GM19240 (cell line): ENCODE measurements around the gene PPP4R4.

ENCODE experiments used
- DNase-seq: peaks from one replicate; pipeline ENCODE4 v3.0.0; 2011; ENCODE audit warnings: low spot score; ENCODE audit not compliant: insufficient read length

PPP4R4 gene

GRCh38 chr14:94306047-94306978 is 132.2 kb downstream of the PPP4R4 start:
- no peak for DNase-seq

- DNase-seq = no peak
Observed at GRCh38 chr14:94307410-94307992, 133.4 kb downstream of the PPP4R4 start.

DNA sequence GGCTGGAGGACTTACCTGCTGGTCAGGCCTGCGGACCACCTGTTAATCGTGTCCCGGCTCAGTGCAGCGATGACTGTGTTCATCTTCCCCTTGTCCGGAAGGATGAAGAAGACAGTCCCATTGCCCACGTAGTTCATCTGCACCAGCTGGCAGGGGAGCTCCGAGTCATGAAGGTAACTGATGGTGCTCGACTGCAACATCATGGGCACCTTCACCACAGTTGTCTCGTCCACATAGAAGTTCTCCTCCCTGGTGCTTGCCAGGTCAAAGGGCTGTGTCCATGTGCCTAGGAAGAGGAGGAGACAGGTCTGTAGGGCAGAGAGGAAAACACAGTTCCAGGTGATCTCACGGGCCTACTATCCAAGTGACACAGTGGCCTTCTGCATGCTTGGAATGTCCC is 135.6 kb downstream of the PPP4R4 start:
- DNase-seq = no peak

GRCh38 chr14:94310248-94310647 is 136.1 kb downstream of the PPP4R4 start:
- DNase-seq = no peak

DNA sequence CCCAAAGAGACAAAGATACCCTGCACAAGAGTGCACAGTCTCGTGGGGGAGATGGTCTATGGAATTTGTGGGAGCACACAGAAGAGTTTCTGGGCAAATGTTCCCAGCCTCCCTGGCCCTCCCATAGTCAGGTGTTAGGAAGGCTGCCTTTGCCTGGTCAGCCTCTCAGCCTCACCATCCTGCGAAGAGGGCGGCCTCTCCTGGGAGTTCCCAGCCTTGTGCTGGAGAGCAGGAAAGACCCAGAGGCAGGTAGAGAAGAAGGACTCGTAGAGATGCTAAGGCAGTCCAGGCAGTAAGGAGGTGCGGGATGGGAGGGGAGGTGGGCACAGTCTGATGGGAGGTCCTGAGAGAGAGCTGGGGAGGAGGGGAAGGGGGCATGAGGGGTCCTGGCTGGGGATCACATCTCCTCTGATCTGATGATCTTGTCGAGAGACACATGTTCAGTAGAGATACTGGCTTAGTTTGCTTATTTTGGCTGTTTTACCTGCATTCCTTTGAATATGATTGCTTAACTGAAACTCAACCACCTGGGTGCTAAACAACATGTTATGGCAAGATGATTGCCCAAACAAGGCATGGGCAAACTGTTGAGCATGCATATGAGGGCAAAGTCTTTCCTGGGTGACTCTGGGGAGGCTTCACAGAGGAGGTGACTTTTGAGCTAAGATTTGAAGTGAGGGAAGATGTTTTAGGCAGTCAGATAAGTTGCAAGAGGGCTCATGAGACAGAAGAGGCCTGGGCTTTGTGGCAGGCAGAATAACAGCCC is 138.5 kb downstream of the PPP4R4 start:
- no peak for DNase-seq

DNA sequence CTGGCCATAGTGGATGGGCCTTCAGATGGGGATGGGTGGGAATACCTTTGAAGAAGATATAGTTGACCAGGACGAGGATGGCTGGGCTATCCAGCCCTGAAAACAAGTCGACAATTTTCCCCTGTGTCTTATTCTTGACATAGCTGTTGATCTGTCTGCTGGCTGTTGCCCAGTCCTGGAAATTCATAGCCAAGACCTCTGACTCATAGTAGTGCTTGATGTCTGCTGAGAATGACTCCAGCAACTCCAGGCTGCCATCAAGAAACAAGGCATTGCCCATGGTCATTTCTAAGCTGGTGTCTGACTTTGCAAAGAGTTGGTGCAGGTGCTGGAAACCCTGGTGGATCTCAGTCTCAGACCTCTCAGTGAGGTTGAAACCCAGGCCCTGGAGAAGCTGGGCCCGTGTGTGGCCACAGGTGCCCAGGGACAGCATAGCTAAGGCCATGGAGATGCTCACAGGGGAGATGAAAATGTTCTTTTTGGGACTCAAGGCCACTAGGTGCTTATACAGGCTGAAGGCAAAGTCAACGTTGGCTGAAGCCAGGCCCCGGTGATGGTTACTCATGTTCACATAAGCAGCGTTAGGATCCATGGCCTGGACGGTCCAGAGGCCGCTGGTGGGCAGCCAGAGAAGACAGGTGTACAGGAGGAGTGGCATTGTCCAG is 140.0 kb downstream of the PPP4R4 start:
- no peak for DNase-seq

GRCh38 chr14:94314890-94315289 is 140.8 kb downstream of the PPP4R4 start:
- no peak for DNase-seq

GRCh38 chr14:94316692-94317091 is 142.6 kb downstream of the PPP4R4 start:
- no peak for DNase-seq

GRCh38 chr14:94317259-94317658 is 143.1 kb downstream of the PPP4R4 start:
- DNase-seq = no peak

DNA sequence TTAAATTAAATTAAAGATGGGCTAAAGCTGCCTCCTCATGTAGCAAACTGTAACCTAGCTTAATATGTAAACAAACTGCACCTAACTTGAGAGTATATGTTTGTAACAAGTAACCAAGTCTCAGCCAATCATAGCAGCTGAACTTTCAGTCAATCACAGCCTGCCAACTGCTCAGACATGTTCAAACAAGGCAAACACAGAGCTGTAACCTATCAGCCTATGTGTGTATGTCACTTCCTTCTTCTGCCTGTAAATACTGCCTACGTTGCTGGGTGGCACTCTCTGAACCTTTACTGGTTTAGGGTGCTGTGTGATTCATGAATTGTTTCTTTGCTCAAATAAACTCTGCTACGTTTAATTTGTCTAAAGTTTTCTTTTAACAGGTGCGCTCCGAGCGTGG is 146.1 kb downstream of the PPP4R4 start:
- no peak for DNase-seq

- DNase-seq = no peak
Observed at GRCh38 chr14:94321421-94322271, 147.5 kb downstream of the PPP4R4 start.

DNA sequence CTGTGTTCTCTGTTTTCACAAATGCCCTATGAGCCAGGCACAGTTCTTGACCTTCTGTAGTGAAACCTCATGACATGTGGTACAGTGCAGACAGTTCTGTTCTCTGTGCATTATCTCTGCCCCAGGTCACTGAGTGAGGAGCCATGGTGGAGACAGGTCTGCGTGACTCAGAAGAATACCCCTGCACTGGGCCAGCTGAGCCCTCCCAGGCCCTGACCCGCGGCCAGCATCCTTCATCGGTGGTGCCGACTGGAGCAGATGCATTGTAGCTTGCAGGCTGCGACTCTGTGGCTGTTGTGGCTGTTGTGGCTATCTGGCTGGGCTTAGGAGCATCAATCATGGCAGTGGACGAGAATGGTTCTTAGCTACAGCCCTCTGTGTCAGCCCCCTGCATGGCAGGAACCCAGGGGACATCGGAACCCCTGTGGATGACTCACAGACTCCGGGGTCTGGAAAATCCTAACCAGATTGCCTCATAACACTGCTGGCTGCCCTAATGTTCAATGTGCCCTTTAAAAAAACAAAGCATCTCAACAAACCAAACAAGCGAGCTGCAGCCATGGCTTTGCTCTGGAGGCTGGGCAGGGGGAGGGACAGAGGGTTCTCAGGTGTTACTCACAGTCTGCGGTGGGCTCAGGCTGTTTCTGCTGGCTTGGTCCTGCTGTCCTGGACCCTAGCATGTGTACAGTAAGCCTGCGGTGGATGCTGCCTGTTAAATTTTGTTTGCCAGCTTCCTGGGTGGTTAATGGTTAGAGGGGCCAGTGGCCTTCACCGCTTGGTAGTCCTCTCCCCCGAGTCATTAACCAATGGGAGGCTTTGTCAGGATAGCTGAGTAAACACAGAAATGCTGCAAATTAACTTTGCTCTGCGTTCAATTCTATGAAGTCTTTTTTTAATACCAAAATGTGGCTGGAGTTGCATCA is 148.8 kb downstream of the PPP4R4 start, which contains the start of gene SERPINA6:
SERPINA6 (minus strand) TSS at position 689 of the 923 bp plus-strand sequence. CDS start 8,688 bp downstream, outside the sequence.
- DNase-seq = no peak

DNA sequence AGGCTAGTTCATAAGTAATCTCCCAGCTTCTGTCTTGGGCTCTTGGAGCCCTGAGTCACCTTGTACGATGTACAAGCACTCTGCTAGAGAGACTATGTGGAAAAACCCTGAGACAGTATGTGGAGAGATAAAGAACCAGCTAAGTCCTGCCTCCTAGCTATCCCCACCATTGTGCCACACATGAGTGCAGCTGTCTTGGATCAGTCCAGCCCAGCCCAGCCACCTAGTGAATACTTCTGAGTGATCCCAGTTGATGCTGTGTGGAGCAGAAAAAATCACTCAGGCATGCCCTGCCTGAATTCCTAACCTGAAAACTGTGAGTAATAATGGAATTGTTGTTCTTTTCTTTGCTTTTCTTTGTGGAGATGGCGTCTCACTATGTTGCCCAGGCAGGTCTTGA is 154.1 kb downstream of the PPP4R4 start:
- DNase-seq = no peak
